T47D (cell line): ENCODE measurements around the gene ADAM19.

Experiments used
- DNase-seq, 2 experiments: peaks; one replicate each; pipeline versions ENCODE4 v3.0.0 to v3.0.0-alpha.2; 2011 to 2012; ENCODE audit warnings: low read depth in 1 of 2, low spot score in 1 of 2
- JUND ChIP-seq: IDR thresholded peaks from 2 replicates; pipeline ENCODE4 v1.6.1; 2012; ENCODE audit warnings: low read depth
- in situ Hi-C: cut with HindIII; loops from 2 replicates; pipeline ENCODE4 v1.10.0; 2016; ENCODE audit warnings: low sequenced_read_pairs, low pct_unique_long_range_greater_than_20kb

The ADAM19 gene

DNA sequence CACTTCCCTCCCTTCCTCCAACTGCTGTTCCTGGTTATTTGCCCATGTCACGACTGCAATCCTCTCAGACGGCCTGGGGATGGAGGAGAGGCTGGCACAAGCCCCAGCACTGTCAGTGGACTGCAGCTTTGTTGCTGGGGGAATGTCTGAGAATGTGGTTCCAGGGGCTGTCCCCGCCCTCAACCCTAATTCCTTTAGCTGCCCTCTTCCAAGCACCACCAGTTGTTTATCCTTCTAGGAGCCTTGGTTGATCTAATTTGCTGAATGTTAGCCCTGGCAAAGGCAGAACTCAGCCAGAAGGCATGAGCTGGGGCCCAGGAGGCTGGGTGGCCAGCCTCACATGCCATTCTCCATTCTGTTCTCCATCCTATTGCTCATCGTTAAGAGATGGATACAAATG, 51.6 kb downstream of the ADAM19 start:
- DNase-seq = no peak
- in situ Hi-C loops = no loop called here
- TF ChIP-seq JUND = no peak

DNA sequence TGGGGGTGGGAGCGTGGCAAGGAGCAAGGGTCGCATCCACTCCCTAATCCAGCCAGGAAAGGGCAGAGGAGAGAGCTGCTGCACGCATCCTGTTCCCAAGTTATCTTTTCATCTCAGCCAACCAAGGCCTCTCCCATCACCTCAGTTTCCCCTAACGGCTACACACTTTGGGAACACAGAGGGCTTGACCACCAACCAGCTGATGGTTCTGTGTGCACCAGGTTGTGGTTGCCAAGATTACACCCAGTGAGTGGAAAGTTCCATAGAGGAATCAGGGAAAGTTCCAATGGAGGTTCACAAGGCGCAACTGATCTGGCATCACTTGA, 53.9 kb downstream of the ADAM19 start:
- in situ Hi-C loops = no loop called here
- no peak for TF ChIP-seq JUND

DNA sequence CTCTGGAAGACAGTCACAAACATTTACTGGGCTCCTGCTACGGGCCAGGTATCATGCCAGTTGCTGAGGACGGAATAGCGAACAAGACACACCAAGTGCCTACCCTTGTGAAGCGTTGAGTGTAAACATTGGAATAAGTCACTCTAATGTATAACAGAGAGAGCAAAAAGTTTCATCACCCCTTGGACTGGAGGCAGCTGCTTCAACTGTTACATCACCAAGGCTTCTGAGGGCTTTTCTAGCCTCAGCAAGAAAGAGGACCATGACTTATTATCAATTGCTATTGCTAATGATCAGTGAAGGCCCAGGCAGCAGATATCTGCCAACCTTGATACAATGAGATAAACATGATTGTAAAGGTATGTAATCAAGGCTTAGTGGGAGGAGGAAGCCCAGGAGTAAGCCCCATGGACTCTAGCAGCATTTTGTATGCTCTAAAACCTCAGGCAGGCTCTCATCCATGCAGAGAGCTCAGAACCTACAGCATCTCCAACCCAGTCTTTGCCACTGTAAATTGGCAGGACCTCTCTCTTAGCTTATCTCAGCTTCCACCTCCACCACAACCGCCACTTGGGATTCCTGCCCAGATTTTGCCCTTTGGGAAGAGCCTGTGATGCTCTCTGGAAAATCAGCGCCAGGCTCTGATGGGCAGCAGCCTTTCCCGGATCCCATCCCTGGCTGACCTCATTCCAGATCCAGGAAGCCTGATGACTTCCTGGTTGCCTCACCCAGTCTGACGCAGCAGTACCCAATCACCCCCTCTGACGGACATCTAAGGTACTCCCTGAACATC, 54.5 kb downstream of the ADAM19 start:
- in situ Hi-C loops = no loop called here
- no peak for TF ChIP-seq JUND
- DNase-seq = no peak

More for the DNA sequence above, 53.9 kb downstream of the ADAM19 start:
- no peak for DNase-seq

DNA sequence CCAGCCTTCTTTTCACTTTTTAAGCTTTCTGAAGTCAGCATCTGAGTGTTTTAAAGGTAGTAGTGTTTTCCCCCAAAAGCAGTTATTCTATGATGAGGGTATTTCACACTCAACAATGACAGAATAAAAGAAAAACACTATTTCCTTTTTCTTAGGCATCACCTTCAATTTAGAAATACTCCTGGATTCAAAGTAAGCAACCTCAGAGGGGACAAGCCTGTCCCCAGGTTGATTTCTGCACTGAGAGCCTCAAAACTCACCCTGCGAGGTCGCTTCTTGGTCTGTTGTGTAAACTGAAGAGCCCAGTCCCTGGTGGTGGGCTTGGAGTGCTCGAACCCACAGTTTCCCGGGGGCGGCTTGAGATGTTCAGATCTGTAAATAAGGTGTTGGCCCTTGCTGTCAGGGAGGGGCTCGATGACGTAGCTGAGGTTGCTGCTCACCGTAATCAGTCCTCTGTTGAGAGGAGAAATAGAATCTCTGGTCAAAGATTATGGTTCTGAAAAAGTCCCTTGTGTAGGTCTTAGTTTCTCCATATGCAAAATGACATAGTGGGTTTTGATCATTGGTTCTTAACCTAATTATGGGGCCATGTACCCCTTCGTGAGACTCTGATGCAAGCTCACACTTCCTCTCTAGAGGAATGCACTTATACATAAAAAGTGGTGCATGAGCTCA, 55.9 kb downstream of the ADAM19 start:
- no peak for TF ChIP-seq JUND
- DNase-seq = no peak
- in situ Hi-C loops = no loop called here

DNA sequence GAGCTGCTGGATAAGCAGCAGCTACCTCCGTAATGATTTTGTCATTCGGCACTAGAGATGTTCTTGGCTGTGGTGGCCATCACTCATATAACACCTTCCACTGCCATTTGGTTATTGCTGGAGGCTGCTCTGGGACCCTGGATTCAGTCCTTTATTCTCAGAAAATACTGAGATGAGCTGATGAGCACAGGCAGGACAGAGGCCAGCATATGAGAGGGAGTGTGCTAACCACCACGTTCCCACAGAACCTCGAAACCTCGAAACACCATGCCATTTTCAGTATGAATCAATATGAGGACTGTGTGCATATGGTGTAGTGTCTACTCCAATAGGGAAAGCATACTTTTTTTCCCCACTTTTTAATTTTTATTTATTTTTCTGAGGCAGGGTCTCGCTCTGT, 56.6 kb downstream of the ADAM19 start:
- no peak for TF ChIP-seq JUND
- DNase-seq = no peak
- in situ Hi-C loops = no loop called here

DNA sequence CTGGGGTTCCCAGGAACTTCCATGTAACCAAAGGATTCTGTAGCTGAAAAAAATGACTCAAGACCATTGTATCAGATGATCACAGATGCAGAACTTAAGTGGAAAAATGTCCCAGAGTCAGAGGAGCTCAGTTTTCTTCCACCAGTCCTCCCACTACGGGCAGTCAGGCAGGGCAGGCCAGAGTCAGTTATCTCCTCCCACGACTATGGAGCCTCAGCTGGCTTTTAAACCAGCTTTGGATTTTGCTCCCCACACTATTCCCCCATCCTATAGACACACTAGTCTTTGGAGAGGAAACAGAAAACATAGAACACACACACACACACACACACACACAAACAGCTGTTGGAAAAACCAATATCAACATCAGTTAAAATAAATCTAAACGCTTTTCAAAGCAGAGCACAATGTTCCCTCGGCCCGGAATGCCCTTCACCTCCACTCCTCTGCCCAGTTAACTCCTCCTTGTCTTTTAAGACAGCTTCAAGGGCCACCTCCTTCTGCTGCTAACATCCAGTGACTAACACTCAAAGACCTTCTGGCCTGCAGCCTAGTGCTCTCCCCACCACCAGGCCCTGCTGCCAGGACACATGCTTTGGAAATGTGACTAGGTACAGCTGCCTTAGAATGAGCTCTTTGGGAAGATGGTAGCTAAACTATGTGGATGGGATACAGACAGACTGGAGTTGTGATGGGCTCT, 58.8 kb downstream of the ADAM19 start:
- no peak for TF ChIP-seq JUND
- no peak for DNase-seq
- in situ Hi-C loops = no loop called here

DNA sequence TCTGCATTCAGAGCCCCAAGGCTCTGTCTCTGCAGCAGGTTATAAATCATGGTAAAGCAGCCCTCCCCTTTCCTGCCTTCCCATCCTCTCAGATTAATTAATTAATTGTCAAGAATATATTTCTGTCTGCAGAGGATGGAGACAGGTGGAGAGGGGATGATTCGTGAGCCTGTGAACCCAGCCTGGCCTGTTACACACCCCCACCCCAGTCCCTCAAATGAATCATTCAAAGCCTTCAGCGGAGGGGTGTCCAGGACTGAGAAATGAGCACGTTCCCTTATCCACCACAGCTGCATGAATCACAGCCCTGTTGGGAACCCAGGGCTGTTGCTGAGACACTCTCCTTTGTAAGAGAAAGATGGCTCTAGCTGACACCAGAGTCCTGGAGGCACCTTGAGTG, 59.6 kb downstream of the ADAM19 start:
- in situ Hi-C loops = no loop called here
- TF ChIP-seq JUND = no peak
- no peak for DNase-seq

DNA sequence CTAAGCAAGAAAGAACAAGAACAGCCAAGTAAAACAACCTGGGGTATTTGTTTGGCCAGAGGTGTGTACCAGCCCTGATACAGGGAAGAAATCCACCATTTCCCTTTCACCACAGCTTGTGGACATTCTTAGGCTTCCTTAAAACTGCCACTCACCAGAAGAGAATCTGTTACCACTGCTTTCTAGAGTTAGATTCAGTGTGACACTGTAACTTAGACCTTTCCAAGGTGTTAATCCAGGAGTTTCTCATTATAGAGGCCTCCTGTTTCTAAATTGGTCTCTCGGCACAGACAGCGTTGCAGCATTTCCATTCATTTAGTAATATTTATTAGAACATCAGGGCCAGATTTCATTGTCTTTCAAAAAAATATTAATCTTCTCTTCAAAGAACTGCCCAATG, 60.6 kb downstream of the ADAM19 start:
- TF ChIP-seq JUND = no peak
- in situ Hi-C loops = no loop called here
- no peak for DNase-seq

DNA sequence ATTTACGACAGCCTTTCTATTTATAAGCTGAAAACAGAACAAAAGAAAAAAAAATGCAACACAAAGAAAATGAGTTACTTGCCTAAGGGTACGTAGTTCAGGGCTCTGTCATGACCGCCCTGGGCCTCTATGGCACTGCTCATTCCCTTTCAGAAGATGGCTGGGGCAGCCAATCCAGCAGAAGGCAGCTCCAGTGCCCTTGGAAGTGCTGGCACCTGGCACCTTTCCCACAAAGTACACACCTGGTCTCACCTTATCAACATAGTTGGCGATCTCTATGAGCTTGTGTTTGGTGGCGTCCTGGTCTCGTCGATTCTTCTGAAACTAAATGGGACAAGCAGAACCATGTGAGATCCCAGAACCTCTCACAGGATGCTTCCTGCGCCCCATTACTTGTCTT, 62.4 kb downstream of the ADAM19 start:
- no peak for TF ChIP-seq JUND
- no peak for DNase-seq
- in situ Hi-C loops = no loop called here

DNA sequence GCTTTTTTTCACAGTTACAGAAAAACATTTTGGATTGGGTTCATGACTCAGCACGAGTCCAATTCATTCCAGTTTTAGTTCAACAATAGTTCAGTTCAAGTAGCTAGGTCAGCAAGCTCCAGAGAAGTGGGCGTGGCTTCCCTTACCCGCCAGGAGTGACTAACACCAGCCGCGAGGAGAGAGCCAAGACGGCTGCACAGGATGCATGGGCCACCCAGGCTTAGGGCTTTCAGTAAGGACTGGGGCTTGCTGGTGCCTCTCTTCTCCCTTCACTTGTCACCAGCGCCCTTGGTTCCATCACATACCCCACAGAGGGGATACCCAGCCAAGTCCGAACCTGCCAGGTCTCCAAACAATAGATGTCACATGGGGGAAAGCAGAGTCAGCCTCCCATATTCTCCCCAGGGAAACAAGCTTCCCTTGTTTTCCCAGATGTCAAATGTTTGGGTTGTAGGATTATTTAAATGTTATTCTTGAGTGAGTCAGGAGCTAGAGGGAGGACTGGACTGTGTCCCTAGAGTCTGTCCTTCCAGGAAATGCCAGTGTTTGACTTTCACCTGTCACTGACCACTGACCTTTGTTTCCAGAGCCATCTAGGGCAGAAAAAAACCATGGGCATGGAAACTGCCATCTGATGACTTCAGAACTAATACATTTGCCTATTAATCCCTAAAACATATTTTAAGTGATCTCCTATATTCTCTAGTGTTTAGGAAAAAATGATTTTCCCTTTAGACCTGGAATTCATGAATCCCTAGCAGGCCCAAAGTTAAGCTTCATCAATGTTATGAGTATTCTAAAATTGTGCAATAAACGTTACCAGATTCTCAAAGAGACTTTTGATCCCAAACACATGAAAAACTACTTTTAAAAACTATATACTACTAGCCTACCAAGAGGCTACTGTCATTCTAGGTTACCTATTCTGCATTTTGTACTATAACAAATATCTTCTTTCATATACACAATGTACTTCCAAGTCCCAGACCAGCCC, 63.6 kb downstream of the ADAM19 start:
- peak in 1 of 2 experiments; percentile 80 for DNase-seq
- in situ Hi-C loops = no loop called here
- TF ChIP-seq JUND = no peak

DNA sequence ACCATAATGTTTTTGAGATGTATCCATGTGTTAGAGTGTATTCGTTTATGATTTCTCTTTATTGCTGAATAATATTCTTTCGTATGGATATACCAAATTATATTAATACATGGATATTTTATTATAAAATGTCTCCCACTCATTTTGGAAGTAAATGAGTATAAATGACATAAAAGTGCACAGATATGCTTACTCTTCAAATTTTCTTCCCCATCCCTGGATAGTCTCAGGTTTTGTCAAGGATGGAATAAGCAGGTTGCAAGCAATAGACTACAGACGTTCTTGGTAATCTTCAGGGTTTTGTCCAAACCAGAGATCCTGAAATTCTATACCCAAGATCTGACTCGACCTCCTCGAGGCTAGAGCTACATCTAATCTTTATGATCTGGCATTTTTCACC, 64.9 kb downstream of the ADAM19 start:
- in situ Hi-C loops = no loop called here
- no peak for TF ChIP-seq JUND
- no peak for DNase-seq

DNA sequence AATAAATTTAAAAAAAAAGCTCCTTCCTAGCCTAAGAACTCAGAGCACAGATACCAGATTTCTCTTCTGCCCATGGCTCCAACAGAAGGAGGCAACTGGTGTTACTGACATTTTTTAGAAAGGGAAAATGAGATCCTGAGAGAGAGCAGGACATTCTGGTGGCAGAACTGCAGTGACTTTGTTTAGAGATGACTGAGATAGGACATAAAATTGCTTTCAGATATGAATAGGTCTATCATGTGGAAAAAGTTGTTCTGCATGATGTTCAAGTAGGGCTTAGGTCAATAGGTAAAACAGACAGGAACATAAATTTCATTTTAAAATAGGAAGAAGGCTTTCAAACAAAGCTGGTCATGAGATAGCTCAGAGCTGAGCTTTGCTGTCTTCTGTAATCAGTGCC, 66.0 kb downstream of the ADAM19 start:
- in situ Hi-C loops = no loop called here
- TF ChIP-seq JUND = no peak
- no peak for DNase-seq
